ENCODE measurements around the gene RNF113B. TPM values are rescaled to one million over a fixed set of nuclear protein-coding genes. Genes with fewer than 3 reads are reported as not detected.

RNF113B gene
- total RNA-seq, 1 donor from 2014 or later: not detected

DNA sequence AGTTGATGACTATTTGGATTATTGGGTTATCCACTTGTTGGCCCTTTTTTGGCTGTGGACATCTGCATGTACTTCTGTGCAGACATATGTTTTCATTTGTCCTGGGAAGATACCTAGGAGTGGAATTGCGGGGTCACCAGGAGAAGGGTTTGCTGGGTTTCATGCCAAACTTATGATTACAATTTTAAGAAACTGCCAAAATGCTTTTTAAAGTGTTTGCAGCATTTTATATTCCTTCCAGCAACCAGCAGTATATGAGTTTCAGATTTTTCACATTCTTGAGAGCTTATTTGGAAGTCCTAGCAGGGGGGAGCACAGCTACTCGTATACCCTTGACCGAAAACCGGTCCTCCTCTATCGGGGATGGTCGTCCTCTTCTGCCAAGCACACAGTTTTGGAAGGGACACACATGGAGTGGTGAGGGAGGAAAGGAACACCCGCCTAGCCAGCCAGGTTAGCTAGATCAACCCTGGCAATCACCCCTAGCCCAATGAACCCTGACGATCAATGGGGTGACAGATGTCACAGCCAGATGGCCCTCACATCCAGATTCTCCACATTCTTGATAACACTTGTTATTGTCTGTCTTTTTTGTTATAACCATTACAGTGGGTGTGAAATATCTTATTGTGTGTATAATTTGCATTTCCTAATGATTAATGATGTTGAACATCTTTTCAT, 26.7 kb upstream of the RNF113B start:
- DNase-seq: no peak

DNA sequence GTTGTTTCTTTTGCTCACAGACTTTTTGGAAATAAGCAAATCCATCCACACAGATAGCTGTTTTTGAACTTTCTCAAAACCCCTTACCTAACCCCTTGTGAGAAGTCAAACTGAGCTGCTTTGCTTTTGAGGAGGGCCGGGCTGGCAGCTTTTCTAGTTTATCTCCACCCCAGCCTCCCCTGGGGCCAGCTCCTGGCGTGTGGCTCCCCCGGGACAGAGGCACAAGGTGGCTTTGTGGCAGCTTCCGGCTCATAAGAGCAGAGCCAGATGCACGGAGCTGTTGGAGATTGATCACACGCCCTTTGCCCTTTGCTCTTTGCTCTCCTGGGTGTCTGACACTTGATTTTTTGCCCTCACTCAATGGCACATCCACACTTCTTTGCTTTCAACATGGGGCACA, 24.9 kb upstream of the RNF113B start:
- no peak for DNase-seq

GRCh38 chr13:98201189-98201588, 24.1 kb upstream of the RNF113B start:
- DNase-seq: no peak

DNA sequence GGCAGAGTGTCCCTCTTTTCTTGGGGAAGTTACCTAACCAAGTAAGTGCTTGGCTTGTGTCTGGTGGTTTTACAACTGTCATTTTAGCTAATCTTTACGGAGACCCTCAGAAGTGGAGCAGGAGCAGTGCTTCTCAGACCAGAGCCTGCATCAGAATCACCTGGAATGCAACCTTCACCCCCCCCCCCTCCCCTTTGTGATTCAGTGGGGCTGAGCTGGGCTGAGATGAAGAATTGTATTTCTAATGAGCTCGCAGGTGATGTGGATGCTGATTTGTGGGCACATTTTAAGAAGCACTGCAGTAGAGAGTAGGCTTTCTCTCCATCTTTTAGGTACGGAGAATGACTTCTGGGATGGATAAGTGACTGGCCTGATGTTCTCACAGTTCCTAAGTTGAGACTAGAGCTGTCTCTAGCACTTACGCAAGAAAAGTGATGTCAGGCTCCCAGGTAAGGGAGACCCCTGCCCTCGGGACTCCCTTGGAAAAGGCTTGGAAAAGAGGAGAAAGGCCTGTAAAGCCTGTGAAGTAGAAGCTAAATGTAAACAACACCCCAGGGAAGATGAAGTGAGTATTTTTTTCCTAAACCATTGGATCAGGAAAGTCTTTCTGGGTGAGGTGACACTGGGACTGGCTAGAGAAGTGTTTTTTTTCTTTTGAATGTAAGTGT, 23.3 kb upstream of the RNF113B start:
- no peak for DNase-seq

GRCh38 chr13:98199480-98199879, 22.4 kb upstream of the RNF113B start:
- DNase-seq: no peak

DNA sequence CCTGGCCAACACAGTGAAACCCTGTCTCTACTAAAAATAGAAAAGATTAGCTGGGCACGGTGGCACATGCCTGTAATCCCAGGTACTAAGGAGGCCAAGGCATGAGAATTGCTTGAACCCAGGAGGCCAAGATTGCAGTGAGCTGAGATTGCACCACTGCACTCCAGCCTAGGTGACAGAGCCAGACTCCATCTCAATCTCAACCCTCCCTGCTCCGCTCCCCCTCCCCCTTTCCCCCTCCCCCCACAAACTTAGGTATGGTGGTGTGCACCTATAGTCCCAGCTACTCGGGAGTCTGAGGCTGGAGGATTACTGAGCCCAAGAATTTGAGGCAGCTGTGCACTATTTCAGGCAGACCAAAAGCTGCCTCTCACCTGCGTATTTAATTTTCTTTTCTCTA, 21.6 kb upstream of the RNF113B start:
- DNase-seq: no peak

GRCh38 chr13:98195054-98195791, 18.2 kb upstream of the RNF113B start:
- no peak for DNase-seq

- no peak for DNase-seq
Observed at GRCh38 chr13:98192008-98192407, 14.9 kb upstream of the RNF113B start.

DNA sequence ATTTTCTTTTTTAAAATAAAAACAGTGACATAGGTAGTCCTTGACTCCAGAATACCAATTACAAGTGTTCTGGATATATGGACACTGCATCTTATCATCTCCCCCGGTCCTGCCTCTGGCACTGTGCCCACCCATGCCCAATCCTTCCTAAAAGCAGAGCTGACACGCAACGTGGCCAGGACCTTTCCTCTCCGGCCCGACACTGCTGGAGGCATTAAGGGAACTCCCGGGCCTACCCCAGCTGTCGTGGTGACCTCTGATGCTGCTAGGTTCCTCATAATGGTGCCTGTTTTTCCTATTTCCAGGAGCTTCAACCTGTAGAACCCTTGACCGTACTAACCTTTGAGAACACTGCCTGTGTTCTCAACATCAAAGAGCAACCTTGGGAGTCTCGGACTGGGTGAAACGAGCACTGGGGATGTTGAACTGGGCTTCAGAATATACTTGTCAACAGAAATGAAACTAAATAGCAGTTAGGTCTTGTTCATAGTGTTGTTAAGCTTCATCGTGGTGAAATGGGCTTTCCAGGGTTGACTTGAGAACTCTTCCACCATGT, 13.9 kb upstream of the RNF113B start:
- no peak for DNase-seq

DNA sequence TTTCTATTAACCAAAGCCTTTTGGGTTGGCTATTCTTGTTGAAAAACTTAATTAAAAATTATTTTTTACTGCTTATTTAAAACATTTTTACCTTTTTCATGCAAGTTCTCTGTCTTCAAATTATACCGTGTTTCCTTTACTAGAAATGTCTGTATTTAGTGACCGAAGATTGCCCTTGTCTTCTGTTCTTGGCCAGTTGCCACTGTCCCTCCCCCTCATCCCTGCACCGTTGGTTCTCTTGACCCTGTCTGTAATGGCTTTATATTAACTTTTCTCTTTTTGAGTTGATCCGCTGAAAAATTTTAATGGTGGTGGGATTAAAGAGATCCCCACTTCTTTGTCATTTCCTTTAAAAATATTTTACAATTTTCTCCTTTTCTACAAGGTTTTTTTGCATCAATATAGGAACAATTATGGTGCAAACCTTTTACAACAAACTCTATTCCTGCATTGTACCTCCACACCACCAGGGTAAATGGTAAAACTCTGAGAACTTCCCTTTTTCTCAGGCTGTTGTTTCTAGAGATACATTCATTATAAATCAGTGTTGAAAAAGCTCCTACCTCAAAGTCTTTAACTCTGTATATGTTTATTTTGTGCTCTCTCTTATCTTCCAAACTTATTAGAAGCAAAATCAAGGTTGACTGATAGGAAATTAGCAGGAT, 12.9 kb upstream of the RNF113B start:
- DNase-seq: no peak

- DNase-seq: no peak
Observed at GRCh38 chr13:98188544-98189166, 11.6 kb upstream of the RNF113B start.

DNA sequence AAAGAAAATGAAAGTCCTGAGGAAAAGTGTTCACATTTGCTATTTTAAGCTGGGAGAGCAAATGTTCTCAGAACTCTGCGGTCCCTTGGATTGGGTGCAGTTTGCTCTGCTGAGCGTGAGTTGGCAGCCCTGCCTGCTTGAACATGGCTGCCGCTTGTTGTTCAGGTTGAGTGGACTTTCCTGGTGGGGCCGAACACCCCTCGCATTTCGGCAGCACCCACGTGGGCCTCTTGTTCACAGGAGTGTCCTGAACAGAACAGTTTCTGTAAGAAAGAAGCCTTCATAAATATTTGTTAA, 10.8 kb upstream of the RNF113B start:
- no peak for DNase-seq

- DNase-seq: no peak
Observed at GRCh38 chr13:98187155-98187964, 10.3 kb upstream of the RNF113B start.

GRCh38 chr13:98184792-98185191, 7.7 kb upstream of the RNF113B start:
- DNase-seq: no peak

DNA sequence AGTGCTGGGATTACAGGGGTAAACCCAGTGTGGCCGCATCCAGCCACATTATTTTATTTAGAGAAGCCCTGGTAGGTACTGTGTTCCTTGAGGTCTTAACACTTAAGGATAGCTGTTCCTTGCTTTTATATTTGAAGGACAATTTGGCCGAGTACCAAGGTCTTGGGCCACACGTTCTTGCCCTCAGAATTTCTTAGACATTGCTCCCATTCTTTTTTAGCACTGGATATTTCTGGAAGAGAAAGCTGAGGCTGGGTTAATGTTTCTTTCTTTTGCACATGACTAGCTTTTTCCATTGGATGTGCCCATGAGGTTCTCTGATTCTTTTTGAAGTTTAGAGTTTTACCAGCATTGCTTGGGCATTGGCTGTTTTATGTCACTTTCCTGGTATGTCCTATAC, 5.5 kb upstream of the RNF113B start:
- no peak for DNase-seq

GRCh38 chr13:98182153-98182552, 5.1 kb upstream of the RNF113B start:
- DNase-seq: no peak

DNA sequence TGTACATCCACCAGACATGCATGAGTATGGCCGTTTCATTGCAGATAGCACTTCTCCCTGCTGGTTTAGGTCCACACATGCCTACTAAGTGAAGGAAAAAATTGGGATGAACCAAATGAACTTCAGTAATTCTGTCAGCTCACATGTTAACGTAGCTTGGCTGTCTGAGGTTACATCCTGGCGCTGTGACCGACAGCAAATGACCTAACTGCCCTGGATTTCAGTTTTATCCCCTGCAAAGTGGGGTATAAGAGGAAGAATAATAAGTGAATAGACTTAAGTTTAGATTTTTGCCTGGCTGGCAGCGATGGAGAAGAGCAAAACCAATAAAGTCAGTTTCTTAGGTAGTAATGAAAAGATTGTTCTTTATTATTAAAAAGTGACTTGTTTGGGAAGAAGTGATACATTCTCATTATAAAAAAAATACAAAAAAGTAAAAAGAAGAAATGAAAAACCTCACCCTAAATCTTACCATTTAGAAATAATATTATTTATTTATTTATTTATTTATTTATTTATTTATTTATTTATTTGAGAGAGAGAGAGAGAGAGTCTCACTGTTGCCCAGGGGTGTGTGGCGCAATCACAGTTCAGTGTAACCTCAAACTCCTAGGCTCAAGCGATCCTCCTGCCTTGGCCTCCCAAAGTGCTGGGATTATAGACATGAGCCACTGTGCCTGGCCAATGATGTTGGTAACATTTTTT, 4.2 kb upstream of the RNF113B start:
- DNase-seq: no peak

- DNase-seq: no peak
Observed at GRCh38 chr13:98180092-98180491, 3.0 kb upstream of the RNF113B start.

DNA sequence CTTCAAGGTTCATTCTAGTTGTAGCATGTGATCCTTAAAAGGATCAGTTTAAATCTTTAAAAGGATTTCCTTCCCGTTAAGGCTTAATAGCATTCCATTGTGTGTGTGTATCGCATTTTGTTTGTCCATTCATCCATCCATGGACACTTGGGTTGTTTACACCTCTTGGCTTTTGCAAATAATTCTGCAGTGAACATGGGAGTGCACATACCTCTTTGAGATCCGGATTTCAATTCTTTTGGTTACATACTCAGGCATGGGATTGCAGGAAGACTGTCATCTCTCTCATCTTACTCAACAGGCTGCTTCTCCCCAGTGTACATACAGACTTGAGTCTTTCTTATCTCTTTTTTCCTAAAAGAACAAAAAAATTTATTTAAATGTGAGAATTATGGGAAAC, 1.2 kb downstream of the RNF113B start:
- no peak for DNase-seq

- no peak for DNase-seq
Observed at GRCh38 chr13:98175043-98175442, 2.0 kb downstream of the RNF113B start.

GRCh38 chr13:98174307-98174706, 2.8 kb downstream of the RNF113B start:
- no peak for DNase-seq
